ENCODE results near the gene TCF7. TPM values are rescaled to one million over a fixed set of nuclear protein-coding genes. Genes with fewer than 3 reads are reported as not detected.
"Not testable (repeated sequence)": the region's sequence is repeated elsewhere in the genome, so short reads cannot be mapped to it uniquely, and the experiment has no call there.

Gene TCF7
- total and polyA plus RNA-seq, 4 donors, result 1.3 to 2.7 (median 2.2) TPM

GRCh38 chr5:134151723-134152122 lies 37.2 kb downstream of the TCF7 start:
- no peak overlapping the region for H3K4me3 ChIP-seq (ENCODE audit: low read depth in 1 of 3, low read length in 3 of 3)
- H3K27me3 ChIP-seq (ENCODE audit: control insufficient read depth in 4 of 4, insufficient read depth in 4 of 4, low read length in 3 of 4), result no peaks in the 10 kb centered on the region
- H3K27ac ChIP-seq (ENCODE audit: low read depth in 1 of 2, low read length in 2 of 2), result no peak overlapping the region
- H3K36me3 ChIP-seq (ENCODE audit: control insufficient read depth in 4 of 4, insufficient read depth in 3 of 4, low read depth in 1 of 4, low read length in 3 of 4), result peaks cover 11 to 52% (median 42%) of the 10 kb centered on the region in 4 donors
- 99% methylated on average over 3 of the region's 3 CpGs for WGBS
- no peak overlapping the region for H3K9ac ChIP-seq (ENCODE audit: low read depth in 1 of 2, low read length in 2 of 2)
- H3K9me3 ChIP-seq (ENCODE audit: control insufficient read depth in 4 of 4, low read length in 3 of 4), result no peaks in the 10 kb centered on the region
- TF ChIP-seq REST (IDR thresholded peaks at IDR 0.05) (no peak), RAD21 (IDR thresholded peaks at IDR 0.05) (no peak), FOXA2 (IDR thresholded peaks at IDR 0.05) (no peak), ATF3 (IDR thresholded peaks at IDR 0.05) (no peak), HNF4G (IDR thresholded peaks at IDR 0.05) (no peak), FOXA1 (IDR thresholded peaks at IDR 0.05) (no peak), TAF1 (conservative IDR thresholded peaks at IDR 0.05) (no peak), CTCF (IDR thresholded peaks at IDR 0.05; ENCODE audit: low read depth, low read length, missing input control) (no peak), EGR1 (IDR thresholded peaks at IDR 0.05; ENCODE audit: low read depth in 2 of 2) (no peak), MAX (IDR thresholded peaks at IDR 0.05) (no peak)
- peaks cover 4 to 11% (median 7%) of the 10 kb centered on the region in 4 donors for H3K4me1 ChIP-seq (ENCODE audit: control insufficient read depth in 4 of 4, insufficient read depth in 4 of 4, low read length in 3 of 4)
- no peak for DNase-seq (ENCODE audit: low spot score)

- not testable (repeated sequence) for H3K27me3 ChIP-seq (ENCODE audit: control insufficient read depth in 4 of 4, insufficient read depth in 4 of 4, low read length in 3 of 4); H3K4me3 ChIP-seq (ENCODE audit: low read depth in 1 of 3, low read length in 3 of 3); H3K9ac ChIP-seq (ENCODE audit: low read depth in 1 of 2, low read length in 2 of 2); H3K27ac ChIP-seq (ENCODE audit: low read depth in 1 of 2, low read length in 2 of 2); H3K9me3 ChIP-seq (ENCODE audit: control insufficient read depth in 4 of 4, low read length in 3 of 4); DNase-seq (ENCODE audit: low spot score)
- H3K36me3 ChIP-seq (ENCODE audit: control insufficient read depth in 4 of 4, insufficient read depth in 3 of 4, low read depth in 1 of 4, low read length in 3 of 4), result peaks cover 11 to 55% (median 40%) of the 10 kb centered on the region in 4 donors
- peaks cover 4 to 11% (median 7%) of the 10 kb centered on the region in 4 donors for H3K4me1 ChIP-seq (ENCODE audit: control insufficient read depth in 4 of 4, insufficient read depth in 4 of 4, low read length in 3 of 4)
- 96% methylated on average over 15 of the region's 15 CpGs for WGBS
Measured at GRCh38 chr5:134152173-134152832, 37.8 kb downstream of the TCF7 start.

GRCh38 chr5:134153241-134153640 lies 38.8 kb downstream of the TCF7 start:
- Histone ChIP-seq H3K4me3 (ENCODE audit: low read depth in 1 of 3, low read length in 3 of 3) (no peak overlapping the region), H3K27me3 (ENCODE audit: control insufficient read depth in 4 of 4, insufficient read depth in 4 of 4, low read length in 3 of 4) (no peaks in the 10 kb centered on the region), H3K9me3 (ENCODE audit: control insufficient read depth in 4 of 4, low read length in 3 of 4) (no peaks in the 10 kb centered on the region), H3K4me1 (ENCODE audit: control insufficient read depth in 4 of 4, insufficient read depth in 4 of 4, low read length in 3 of 4) (peaks cover 4 to 11% (median 7%) of the 10 kb centered on the region in 4 donors), H3K9ac (ENCODE audit: low read depth in 1 of 2, low read length in 2 of 2) (no peak overlapping the region), H3K27ac (ENCODE audit: low read depth in 1 of 2, low read length in 2 of 2) (no peak overlapping the region), H3K36me3 (ENCODE audit: control insufficient read depth in 4 of 4, insufficient read depth in 3 of 4, low read depth in 1 of 4, low read length in 3 of 4) (peaks cover 13 to 55% (median 46%) of the 10 kb centered on the region in 4 donors)
- no peak for DNase-seq (ENCODE audit: low spot score)
- 98% methylated on average over 3 of the region's 3 CpGs for WGBS
- TF ChIP-seq HNF4G (IDR thresholded peaks at IDR 0.05), result no peak
- no peak for TF ChIP-seq REST (IDR thresholded peaks at IDR 0.05)
- TF ChIP-seq RAD21 (IDR thresholded peaks at IDR 0.05), result no peak
- TF ChIP-seq TAF1 (conservative IDR thresholded peaks at IDR 0.05), result no peak
- no peak for TF ChIP-seq FOXA2 (IDR thresholded peaks at IDR 0.05)
- TF ChIP-seq ATF3 (IDR thresholded peaks at IDR 0.05), result no peak
- TF ChIP-seq RXRA (IDR thresholded peaks at IDR 0.05), result no peak
- no peak for TF ChIP-seq FOXA1 (IDR thresholded peaks at IDR 0.05)
- TF ChIP-seq EGR1 (IDR thresholded peaks at IDR 0.05; ENCODE audit: low read depth in 2 of 2), result no peak
- no peak for TF ChIP-seq JUND (IDR thresholded peaks at IDR 0.05)
- TF ChIP-seq ZBTB33 (IDR thresholded peaks at IDR 0.05), result no peak

All from liver (tissue), 9 donors.